GM19468 (cell line): ENCODE results near the gene GBX2.

Experiments
- ATAC-seq: cut with Tn5 transposase; IDR thresholded peaks from one replicate; pipeline ENCODE4 v1.9.1; 2021; ENCODE audit warnings: mild to moderate bottlenecking, moderate library complexity, moderate number of reproducible peaks; ENCODE audit not compliant: unreplicated experiment; ENCODE audit errors: extremely low read depth

The GBX2 gene

DNA sequence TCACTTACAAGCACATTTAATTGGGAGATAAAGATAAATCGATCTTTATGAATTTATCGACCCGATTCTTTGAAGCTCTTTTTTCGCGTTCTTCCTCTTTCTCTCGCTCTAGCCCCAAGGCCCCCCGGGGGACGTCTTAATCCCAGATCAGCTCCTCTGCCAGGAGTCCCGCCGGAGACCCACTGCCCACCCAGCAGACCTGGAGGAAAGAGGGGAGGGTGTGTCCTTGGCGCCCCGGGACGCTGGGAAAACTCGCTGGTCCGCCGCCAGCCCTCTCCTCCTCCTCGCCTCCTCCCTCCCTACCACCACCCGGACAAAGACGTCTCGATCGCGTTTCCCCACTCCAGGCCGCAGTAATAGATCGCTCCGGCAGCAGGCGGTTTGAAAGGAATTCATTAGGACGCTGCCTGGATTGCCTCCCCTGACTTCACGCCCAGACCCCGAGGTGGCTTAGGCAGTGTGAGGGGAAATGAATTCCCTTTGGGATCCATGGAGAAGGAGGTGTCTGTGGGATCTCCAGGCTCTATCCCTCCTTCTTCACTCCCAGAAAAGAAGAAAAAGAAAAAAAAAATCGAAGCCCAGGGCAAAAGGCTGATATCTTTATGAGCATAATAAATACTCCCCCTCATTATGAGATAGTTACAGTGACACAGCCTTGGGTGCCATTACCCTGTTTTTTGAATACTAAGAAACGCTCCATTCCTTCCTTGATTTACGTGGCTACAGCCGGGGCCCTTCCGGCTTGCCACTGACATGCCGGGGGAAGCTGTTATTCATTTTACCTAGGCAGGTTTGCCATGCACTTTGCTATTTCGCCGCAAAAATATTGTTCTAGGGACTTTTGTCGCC, 1.8 kb upstream of the GBX2 start:
- no peak for ATAC-seq

DNA sequence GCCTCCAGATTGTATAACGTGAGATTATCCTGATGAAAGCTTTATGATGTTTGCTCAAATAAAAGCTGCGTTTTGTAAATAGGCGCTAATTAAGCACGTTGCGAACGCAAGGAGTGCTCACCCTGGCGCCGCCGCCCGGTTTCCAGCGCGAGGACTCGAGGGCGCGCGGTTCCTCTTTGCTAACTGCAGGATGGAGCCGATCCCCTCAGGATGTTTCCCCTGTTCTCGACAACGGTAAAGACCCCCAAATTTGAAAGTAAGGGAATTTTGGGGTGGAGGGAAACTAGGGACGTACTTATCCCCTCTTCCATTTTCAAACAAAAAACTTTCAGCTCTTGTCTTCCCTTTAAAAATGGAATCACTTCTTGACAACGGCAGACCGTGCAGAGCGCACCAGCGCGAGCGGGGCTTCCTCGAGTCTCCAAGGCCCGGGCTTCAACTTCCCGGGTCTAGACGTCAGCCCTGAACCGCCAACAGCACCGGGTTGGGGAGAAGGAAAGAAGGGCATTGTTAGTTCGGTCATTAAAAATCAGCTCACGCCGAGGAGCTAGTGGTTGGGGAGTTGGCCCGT, 1.1 kb upstream of the GBX2 start:
- ATAC-seq, result no peak

- ATAC-seq, result no peak
Observed at GRCh38 chr2:236167297-236168109, 683 bp downstream of the GBX2 start.

GRCh38 chr2:236166796-236167296, 1.3 kb downstream of the GBX2 start:
- ATAC-seq, result no peak

DNA sequence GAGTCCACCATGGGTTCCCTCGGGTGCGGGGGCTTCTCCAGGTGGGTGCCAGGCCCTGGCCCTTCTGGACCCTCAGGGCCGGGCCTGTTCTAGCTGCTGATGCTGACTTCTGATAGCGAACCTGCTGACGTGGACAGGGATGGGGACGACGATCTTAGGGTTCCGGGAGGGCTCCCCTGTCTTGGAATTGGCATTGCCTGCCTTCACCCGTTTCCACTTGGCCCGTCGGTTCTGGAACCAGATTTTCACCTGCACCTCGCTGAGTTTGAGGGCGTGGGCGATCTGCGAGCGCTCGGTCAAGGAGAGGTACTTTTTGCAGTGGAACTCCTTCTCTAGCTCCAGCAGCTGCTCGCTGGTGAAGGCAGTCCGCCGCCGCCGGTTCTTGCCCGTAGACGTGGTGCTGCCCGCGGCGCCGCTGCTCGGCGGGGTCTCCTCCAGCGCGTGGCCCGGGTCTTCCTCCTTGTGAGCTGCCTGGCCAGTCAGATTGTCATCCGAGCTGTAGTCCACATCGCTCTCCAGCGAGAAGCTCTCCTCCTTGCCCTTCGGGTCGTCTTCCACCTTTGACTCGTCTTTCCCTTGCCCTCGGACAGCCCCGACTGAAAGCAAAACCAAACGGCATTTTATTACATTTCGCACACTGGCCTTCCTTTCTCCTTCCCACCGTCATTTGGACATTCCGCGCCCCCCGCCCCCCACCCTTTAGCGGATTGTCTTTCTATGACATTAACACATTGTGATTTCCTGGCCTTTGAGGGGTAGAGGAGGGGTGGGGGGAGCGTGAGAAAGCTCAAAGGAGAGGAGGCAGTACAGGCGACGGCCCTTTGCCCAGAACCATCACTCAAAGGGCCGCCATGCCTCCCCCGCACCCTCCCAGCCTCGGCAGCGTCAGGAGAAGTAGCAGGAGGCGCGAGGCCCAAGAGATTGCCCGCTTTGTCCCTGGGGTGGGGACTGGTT, 2.1 kb downstream of the GBX2 start:
- no peak for ATAC-seq

DNA sequence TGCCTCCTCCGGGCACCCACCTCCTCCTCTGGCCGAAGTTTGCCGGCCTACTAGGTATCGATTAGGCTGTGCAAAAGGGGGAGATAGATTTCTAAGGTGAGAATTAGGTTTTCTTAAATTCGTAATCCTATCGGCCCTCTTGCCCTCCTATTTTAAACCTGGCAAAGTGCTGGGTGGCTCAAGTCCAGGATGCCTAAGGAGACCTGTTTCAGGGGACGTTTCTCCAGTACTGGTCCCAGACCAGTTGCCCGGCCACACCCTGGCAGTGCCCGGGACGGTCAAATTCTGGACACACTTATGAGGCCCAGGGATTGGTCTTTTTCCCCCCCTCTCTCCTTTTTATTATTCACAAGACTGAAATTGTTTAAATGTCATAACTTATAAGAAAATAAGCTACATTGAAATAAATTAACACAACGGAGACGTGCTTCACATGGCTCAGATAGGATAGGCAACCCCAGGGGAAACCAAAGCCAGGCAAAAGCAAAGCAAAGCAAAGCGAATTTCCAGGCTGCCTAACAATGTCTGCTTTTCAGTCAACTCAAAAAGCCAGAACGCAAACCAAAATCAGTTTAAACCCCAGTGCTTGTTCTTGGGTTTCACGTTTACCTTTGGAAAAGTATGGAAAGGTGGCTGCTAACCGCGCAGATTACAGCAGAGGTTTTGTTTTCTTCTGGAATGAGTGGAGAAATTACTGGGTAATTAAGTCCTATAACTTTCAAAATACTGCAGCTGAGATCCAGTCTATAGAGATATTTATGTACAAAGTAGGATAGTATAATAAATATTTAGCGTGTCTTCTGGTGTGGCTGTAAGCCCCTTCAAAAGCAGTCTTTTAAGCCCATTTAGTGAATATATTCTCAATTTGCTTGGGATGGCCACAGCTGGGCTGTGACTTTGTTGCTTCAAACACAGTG, 3.0 kb downstream of the GBX2 start:
- ATAC-seq, result no peak

- ATAC-seq, result no peak
Observed at GRCh38 chr2:236164201-236164924, 3.8 kb downstream of the GBX2 start.

DNA sequence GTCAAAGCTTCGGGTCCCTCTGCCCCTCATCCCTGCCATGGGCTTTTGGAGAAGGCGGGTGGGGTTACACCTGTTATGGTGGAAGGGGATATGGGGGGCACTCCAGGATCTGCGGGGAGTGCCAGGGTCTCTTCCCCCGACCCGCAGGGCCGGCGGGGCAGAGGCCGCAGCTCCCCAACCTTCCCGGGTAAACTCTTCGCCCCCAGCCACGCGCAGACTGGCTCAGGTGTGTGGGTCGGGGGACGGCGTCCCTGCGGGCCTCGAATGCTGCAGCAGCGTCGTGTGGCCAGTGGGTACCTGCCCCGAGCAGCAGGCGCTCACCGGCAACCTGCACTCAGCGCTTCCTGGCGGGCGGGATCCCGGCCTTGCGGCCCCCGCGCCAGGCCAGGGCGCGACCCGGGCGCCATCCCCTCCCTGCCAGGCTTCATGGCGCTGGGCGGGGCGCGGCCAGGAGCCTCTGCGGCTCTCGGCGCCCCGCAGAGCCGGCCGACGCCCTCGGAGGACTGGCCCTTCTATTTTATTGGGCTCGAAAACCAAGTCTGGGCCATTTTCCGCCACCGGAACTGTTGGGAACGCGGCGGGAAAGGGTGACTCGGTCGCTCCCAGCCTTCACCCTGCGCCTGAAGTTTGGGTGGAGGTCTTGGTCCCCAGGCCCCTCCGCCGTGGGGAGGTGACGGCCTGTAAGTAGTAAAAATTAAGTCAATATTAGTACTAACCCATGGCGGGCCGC, 4.5 kb downstream of the GBX2 start:
- ATAC-seq, result no peak

DNA sequence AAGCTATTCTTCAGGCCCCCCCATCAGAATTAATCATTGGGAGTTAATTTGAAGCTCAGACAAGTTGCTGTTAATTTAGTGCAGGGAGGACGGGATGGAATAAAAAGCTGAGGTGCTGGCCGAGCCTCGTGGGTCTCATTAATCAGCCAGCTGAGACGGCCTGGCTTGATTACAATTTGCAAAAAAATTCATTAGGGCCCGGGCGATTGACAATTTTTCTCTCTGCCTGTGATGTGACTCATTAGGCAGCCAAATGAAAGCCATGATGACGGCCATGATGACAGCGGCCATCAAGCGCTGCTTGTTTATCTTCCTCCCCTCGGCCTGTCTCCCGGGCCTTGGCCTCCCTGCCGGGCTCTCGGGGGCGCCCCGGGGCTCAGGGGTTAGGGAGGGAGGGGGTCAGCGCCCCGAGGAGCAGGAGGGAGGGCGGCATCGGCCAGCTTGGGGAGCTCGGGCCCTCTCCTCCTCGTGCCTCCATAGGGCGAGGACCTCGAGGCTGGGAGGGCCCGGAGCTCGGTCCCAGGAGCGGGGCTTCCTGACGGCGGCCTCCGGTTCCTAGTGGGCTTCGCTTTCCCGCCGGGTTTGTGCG, 5.2 kb downstream of the GBX2 start:
- no peak for ATAC-seq

DNA sequence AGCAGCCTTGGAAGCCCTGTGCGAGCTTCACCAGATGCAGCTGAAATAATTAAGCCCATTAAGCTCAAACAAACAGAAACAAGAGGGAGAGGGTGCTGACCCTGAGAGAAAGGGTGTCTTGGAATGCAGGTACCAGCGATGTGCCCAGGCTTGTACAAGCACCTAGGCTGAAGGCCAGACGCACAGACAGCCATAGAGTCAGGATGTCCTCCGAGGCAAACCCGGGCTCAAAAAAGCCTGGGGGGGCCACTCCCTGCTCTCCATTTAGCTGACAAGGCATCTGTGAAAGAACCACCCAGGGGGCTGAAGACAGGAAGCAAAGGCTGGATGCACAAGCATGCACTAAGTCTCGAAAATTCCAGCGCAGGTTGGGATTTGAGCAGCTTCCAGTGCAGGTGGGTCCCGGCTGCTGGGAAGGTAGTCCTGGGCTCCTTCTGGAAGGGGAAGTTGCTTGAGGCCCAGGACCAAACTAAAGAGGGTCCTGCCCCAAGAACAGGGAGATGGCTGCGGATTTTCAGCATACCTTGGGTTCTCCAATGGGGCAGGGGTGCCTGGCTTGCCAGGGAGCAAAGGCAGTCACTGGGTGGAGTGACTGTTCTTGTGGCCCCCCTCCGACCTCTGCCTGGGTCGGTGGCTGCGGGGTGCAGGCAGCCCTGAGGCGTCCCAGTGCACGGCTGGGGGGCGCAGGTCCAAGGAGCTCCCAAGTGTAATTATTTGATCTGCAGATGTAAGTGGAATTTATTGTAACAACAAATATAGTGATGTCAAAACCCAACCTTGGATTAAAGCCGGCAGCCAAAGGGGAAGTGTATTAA, 5.9 kb downstream of the GBX2 start:
- no peak for ATAC-seq

GRCh38 chr2:236161531-236161930, 6.7 kb downstream of the GBX2 start:
- ATAC-seq, result no peak

GRCh38 chr2:236161082-236161462, 7.1 kb downstream of the GBX2 start:
- no peak for ATAC-seq

- ATAC-seq, result no peak
Observed at GRCh38 chr2:236160366-236161081, 7.7 kb downstream of the GBX2 start.

DNA sequence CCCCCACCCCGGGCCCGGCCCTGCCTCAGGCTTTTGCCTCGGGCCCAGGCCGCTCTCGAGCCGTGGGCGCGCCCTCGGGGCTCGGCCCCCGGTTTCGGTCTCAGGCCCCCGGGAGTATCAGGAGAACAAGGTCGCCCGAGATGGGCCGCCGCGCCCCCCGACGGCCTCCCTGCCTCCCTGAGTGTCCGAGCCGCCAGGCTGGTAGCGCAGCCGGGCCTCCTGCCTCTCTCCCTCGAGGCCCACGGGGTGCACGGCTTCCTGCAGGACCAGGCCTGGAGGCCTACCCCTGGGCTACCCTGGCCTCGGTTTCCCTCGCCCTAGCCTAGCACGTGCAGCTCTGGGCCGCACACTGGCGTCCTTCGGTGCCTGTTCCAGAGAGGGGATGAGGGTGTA, 8.4 kb downstream of the GBX2 start:
- no peak for ATAC-seq

GRCh38 chr2:236158969-236159777, 9.0 kb downstream of the GBX2 start:
- ATAC-seq, result no peak
